Measurements from ENCODE around the gene PSMD1. TPM values are rescaled to one million over a fixed set of nuclear protein-coding genes. Genes with fewer than 3 reads are reported as not detected.

Gene PSMD1
- 82.1 and 93.5 TPM in 2 replicates for total RNA-seq

GRCh38 chr2:231056453-231057416, at the start of gene PSMD1:
TSS of gene PSMD1 (plus strand) at chr2:231056867. CDS start at chr2:231057026, 159 bp downstream.

GRCh38 chr2:231037202-231037730, 19.4 kb upstream of the PSMD1 start, which contains the start of gene C2orf72:
TSS of gene C2orf72 (plus strand) at chr2:231037523. CDS start at chr2:231037566, 43 bp downstream.

GRCh38 chr2:231124838-231125568, 68.3 kb downstream of the PSMD1 start, which contains the start of gene HTR2B:
TSS of gene HTR2B (minus strand) at chr2:231125042. CDS start at chr2:231123764, 1,278 bp downstream.

GRCh38 chr2:231198291-231199173, 141.9 kb downstream of the PSMD1 start, which contains the start of gene ARMC9:
TSS of gene ARMC9 (plus strand) at chr2:231198631. CDS start at chr2:231206239, 7,608 bp downstream.

Other genes starting within 250 kb of the PSMD1 start
- 65.1 and 72.7 TPM in 2 replicates for gene ITM2C, start 191.9 kb upstream of the PSMD1 start, total RNA-seq
- under 0.01 TPM in 1 of 2 replicates, not detected in the other for gene GPR55, start 131.6 kb upstream of the PSMD1 start, total RNA-seq
- not detected in 2 replicates for gene SPATA3, start 60.7 kb upstream of the PSMD1 start, total RNA-seq
- gene C2orf72, start 19.3 kb upstream of the PSMD1 start, total RNA-seq: 1.3 TPM in 1 of 2 replicates, not detected in the other
- under 0.01 and 0.30 TPM in 2 replicates for gene HTR2B, start 68.2 kb downstream of the PSMD1 start, total RNA-seq
- 12.3 and 13.5 TPM in 2 replicates for gene ARMC9, start 141.8 kb downstream of the PSMD1 start, total RNA-seq

All from bronchus fibroblast of lung (primary cell).